Duodenal mucosa (tissue), 2 donors: ENCODE measurements around the gene HOXD10.

Source experiments
- H3K27ac ChIP-seq: one replicate; pipeline ENCODE4 v1.7.0; 2013; ENCODE audit warnings: low read depth, low read length
- H3K27me3 ChIP-seq, 2 donors: one replicate each; pipeline ENCODE4 v1.7.0; 2013; ENCODE audit warnings: low read length in 2 of 2, control low read depth in 1 of 2; ENCODE audit not compliant: insufficient read depth in 2 of 2, control insufficient read depth in 1 of 2
- H3K36me3 ChIP-seq, 2 donors: one replicate each; pipeline ENCODE4 v1.7.0; 2013; ENCODE audit warnings: low read length in 2 of 2, control low read depth in 1 of 2; ENCODE audit not compliant: insufficient read depth in 2 of 2, control insufficient read depth in 1 of 2
- H3K4me1 ChIP-seq, 2 donors: one replicate each; pipeline ENCODE4 v1.7.0; 2013; ENCODE audit warnings: low read length in 2 of 2, control low read depth in 1 of 2; ENCODE audit not compliant: insufficient read depth in 2 of 2, control insufficient read depth in 1 of 2
- H3K4me3 ChIP-seq, 2 donors: one replicate each; pipeline ENCODE4 v1.7.0; 2013; ENCODE audit warnings: low read length in 2 of 2, low read depth in 1 of 2
- H3K9ac ChIP-seq, 2 donors: one replicate each; pipeline ENCODE4 v1.7.0; 2013; ENCODE audit warnings: low read length in 2 of 2, low read depth in 1 of 2
- H3K9me3 ChIP-seq, 2 donors: one replicate each; pipeline ENCODE4 v1.7.0; 2013; ENCODE audit warnings: low read length in 2 of 2, control low read depth in 1 of 2; ENCODE audit not compliant: control insufficient read depth in 1 of 2

Gene HOXD10

DNA sequence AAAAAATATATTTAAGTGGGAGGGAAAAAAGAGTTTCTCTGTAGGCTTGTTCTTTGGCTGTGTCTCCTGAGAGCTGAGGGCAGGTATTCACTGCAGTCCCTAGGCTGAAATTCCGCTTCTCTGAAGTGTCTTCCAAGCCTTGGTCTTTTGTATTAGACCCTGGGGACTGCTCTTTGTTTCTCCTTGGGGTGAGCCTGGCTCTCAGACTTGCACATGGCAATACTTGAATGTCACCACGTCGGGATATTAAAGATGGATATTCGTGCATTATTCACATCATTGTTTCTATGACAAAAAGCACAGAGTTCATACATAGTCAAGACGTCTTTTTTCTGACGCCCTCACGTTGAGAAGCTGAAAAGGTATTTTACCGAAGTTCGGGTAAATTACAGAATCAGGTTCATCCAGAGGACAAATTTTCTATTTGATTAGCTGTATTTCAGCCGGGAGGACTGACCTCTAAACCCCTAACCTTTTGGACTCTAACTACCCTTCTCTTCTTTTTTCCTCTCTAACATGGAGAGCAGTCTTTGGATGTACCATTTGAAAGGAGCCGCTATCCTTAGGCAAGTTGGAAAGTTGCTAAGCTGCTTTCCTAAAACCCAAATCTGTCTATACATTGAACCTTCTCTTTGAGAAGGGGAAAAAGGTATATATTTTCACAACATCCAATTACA, 38.1 kb downstream of the HOXD10 start:
- Histone ChIP-seq H3K9me3 (no peaks in the 10 kb centered on the region), H3K4me1 (no peaks in the 10 kb centered on the region), H3K9ac (no peak overlapping the region), H3K36me3 (no peaks in the 10 kb centered on the region), H3K27me3 (peaks cover 82 to 94% of the 10 kb centered on the region in 2 donors), H3K4me3 (no peak overlapping the region), H3K27ac (no peak overlapping the region)

DNA sequence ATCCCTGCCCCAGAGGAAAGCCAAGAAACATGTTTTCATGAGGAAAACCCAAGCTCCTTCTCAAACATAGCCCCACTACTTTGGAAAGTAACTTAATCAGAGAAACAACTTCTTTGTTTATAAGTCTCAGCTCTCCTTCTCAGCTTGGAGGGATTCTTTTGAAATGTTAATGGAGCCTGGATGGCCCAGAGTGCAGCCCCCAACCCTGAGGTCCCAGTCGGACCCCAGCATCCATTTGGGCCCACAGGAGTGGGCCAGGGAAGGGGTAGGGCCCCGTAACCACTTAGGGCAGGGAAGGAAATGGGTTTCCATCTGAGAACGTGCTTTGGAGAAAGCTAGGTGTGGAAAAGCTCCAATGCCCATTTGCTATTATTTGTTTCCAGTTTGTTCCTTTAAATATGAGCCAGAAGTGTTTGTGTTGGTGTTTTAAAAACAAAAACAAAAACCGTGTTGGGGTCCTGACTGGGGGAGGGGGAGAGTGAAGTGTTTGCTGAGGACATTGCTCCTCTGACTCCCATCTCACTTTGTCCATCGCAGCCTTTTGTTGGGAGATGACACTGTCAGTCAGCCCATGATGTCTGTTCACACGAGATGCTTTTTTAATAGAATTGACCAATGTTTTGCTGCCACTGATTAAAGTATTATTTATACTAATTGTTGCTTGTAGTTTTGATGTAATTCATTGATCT, 38.9 kb downstream of the HOXD10 start:
- Histone ChIP-seq H3K9ac (no peak overlapping the region), H3K36me3 (no peaks in the 10 kb centered on the region), H3K4me3 (no peak overlapping the region), H3K4me1 (no peaks in the 10 kb centered on the region), H3K9me3 (no peaks in the 10 kb centered on the region), H3K27me3 (peaks cover 83 to 94% of the 10 kb centered on the region in 2 donors), H3K27ac (no peak overlapping the region)

DNA sequence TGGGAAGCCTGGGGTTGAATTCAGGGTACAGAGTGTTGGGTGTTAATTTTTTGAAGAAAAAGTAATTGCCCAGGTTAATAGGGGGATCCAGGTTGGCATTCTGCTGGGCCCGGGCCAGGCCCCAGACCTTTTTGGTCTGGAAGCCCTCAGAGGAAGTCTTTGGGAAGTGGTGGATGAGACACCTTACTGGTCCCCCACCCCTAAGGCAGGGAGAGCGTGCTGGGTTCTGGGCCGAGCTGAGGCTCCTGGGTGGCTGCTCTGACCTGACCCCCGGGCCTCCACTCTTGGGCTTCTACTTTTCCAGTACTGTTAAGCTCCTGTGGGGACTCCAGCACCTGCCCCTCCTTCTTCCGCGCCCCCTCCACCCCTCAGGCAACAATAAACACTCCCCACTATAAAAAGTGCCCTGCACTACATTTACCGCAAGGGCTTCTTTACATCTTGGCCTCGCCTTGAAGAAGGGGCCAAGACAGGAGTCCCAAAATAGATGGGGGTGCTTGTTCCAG, 39.8 kb downstream of the HOXD10 start:
- peaks cover 82 to 93% of the 10 kb centered on the region in 2 donors for H3K27me3 ChIP-seq
- no peaks in the 10 kb centered on the region for H3K36me3 ChIP-seq
- no peaks in the 10 kb centered on the region for H3K9me3 ChIP-seq
- no peak overlapping the region for H3K9ac ChIP-seq
- no peak overlapping the region for H3K27ac ChIP-seq
- H3K4me1 ChIP-seq, result no peaks in the 10 kb centered on the region
- no peak overlapping the region for H3K4me3 ChIP-seq

DNA sequence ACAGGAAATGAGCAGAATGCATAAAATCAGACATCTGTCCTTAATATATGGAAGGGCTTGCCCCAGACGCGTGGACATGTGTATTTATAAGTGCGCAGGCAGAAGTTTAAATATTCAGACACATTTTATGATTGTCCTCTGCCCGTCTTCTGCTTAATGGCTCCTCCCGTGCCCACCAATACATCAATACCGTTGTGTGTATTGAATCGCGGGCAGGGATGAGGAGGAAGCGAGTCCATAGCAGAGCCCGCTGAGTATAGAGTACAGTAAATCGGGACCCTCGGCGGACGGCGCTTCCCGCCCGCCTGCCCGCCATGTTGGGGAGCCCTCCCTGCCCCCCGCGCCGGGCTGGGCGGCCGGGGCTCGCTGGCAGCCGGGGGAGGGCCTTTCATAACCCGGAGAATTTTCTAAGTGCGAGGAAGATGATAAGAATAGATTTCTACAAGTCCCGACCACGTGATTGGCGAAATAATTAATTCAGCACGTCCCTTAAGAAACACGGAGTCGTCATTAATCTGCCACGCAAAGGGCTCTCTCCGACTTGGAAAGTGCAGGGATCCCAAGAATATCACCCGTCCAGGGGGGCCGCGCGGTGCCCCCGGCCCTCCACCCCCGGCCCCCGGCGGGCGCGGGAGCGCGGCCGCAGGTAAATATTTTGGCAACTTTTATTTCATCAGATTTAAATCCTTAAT, 40.4 kb downstream of the HOXD10 start, which contains the start of gene HOXD3:
Gene HOXD3, plus strand, starts transcription at position 501 of the 692 bp plus-strand sequence. CDS start 11,808 bp downstream, outside the sequence.
- H3K4me3 ChIP-seq, result no peak within 1 kb of the TSS
- no peak within 1 kb of the TSS for H3K27ac ChIP-seq
- H3K36me3 ChIP-seq, result no peaks in the 10 kb centered on the region
- H3K27me3 ChIP-seq, result peaks cover 81 to 93% of the 10 kb centered on the region in 2 donors
- no peaks in the 10 kb centered on the region for H3K9me3 ChIP-seq
- H3K4me1 ChIP-seq, result no peaks in the 10 kb centered on the region
- no peak within 1 kb of the TSS for H3K9ac ChIP-seq

DNA sequence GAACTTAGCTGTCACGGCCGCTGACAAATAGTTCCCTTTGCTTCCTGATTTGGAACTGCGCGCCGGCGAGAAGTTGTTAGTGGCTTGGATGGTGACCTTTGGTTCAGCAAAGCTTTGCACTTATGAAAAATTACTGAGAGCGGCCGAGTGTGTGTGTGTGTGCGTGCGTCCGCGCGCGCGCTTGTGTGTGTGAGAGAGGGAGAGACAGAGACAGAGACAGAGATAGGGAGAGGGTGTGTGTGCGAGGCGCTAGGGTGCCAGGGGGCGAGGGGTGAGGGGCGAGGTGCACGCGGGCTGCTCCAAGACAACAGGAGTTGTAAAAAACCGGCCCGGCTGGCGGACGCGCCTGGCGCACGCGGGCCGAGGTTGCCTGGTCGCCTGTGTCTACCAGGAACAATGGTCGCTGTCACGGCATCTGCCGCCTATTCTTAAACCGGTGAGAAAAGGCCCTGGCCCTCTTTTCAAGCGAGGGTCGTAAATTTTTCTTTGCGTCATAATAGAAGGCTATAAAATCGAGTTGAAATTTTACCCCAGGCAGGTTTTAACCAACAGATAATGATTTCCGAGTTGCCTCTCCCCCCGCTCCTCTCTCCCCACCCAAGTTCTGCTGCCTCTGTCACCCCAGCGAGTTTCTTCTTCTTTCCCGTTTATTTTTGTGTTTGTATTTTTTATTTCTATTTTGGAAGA, 41.1 kb downstream of the HOXD10 start:
- Histone ChIP-seq H3K9me3 (no peaks in the 10 kb centered on the region), H3K4me1 (no peaks in the 10 kb centered on the region), H3K27me3 (peaks cover 84 to 92% of the 10 kb centered on the region in 2 donors), H3K9ac (no peak overlapping the region), H3K4me3 (no peak overlapping the region), H3K36me3 (no peaks in the 10 kb centered on the region), H3K27ac (no peak overlapping the region)

DNA sequence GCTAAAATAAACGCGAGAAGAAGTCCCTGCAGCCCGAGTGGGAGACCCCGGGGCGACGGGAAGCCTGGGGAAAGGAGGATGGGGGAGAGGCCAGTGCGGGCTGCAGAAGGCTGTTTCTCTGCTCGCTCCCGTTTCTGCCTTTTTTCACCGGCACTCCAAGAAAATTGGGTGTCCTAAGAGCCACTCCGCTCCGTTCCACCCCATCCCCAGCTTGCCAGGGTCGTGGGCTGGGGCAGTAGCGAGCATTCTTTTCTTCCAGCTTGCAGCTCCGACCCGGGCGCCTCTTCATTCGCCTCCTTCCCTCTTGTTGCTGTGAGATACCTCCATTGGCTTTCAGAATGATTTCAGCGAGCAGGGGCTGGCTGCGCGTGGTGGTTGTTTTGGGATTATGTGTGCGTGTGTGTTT, 41.6 kb downstream of the HOXD10 start:
- Histone ChIP-seq H3K9ac (no peak overlapping the region), H3K36me3 (no peaks in the 10 kb centered on the region), H3K4me3 (no peak overlapping the region), H3K27me3 (peaks cover 85 to 92% of the 10 kb centered on the region in 2 donors), H3K9me3 (no peaks in the 10 kb centered on the region), H3K27ac (no peak overlapping the region), H3K4me1 (no peaks in the 10 kb centered on the region)

DNA sequence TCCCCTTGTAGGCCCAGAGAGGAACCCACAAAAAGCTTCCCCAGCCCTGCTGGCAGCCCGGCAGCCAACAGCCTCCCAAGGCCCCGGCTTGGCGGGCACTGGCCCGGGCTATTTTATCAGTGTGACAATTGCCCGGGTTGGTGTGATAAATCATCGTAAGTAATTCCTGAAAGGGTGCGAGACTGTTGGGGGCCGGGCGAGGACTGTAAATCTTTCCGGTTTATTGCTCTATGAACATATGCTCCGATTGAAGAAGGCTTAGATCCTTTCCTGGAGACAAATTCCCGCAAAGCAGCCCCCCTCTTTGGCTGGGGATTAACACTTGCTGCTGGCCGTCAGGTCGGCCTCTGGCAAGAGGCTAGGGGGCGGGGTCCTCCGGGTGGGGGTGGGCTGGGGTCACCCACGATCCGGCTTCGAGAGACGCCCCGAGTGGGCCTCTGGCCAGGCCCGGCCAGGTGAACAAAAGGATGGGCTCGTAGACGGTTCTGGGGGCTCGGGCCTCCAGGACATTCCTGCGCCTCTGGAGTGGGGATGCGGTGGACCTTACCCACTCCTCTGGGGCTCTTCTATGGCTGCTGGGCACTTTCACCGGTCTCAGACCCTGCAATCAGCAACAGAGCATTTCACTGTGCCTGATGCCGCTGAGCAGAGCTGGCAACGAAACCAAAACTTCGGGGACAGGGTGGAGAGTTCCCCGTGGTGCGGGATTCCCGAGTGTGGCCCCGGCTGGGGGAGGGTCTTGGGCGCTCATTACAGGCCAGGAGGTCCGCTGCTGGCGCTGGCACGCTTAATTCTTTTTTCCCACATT, 42.5 kb downstream of the HOXD10 start:
- H3K27me3 ChIP-seq, result peaks cover 90 to 92% of the 10 kb centered on the region in 2 donors

DNA sequence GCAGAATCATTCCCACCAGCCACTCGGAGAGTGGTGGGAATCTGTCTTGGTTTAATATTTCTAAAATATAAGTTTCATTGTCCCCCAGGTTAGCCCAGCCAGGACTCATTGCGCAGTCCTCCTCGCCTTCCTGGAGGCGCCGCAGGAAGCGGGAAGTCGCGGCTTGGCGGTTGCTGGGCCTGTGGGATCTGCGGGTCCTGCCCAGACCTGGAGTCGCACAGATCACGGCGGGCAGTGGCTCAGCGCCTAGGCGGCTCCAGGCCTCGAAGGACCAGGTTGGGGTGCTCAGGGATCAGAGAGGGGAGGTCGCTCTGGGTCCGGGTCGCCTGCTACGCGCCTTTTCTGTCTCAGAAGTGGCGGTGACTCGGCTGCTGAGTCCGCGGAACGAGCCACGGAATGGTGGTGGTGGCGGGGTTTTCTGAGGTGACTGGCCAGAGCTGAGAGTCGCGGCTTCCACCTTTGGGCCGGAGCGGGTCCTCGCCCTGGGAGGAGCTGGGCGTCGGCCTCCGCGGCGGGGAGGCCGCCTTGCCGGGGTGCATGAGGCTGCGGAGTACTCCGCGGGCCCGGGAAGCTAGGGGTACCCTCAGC, 43.2 kb downstream of the HOXD10 start:
- Histone ChIP-seq H3K27ac (peak overlapping the region; percentile 20), H3K36me3 (no peaks in the 10 kb centered on the region), H3K4me3 (no peak overlapping the region), H3K27me3 (peaks cover 90 to 92% of the 10 kb centered on the region in 2 donors), H3K4me1 (no peaks in the 10 kb centered on the region), H3K9me3 (no peaks in the 10 kb centered on the region), H3K9ac (no peak overlapping the region)

More for the DNA sequence above, 42.5 kb downstream of the HOXD10 start:
- H3K4me3 ChIP-seq, result no peak overlapping the region
- H3K27ac ChIP-seq, result no peak overlapping the region
- H3K36me3 ChIP-seq, result no peaks in the 10 kb centered on the region
- no peaks in the 10 kb centered on the region for H3K9me3 ChIP-seq
- no peak overlapping the region for H3K9ac ChIP-seq
- H3K4me1 ChIP-seq, result no peaks in the 10 kb centered on the region
